Subcutaneous adipose tissue (tissue), 4 donors: Measurements from ENCODE around the gene RBM42. TPM values are rescaled to one million over a fixed set of nuclear protein-coding genes. Genes with fewer than 3 reads are reported as not detected.

Experiments used
- total RNA-seq, 4 donors: library from RNA; depleted of rRNA; stranded (reverse); fragments of >200 nt; gene quantifications; one replicate each; pipeline ENCODE4 v1.1.0, GENCODE V29; 2016
- TF ChIP-seq, protein P1 (sequence below): fragments of 450-650 bp; IDR thresholded peaks from one replicate; pipeline ENCODE4 v1.5.1; 2016; ENCODE audit warnings: low read depth, mild to moderate bottlenecking, control low read depth, antibody characterized with exemption, moderate library complexity

RBM42 gene
- total RNA-seq, 4 donors from 2014 or later: 27.7 to 55.4 (median 32.6) TPM

DNA sequence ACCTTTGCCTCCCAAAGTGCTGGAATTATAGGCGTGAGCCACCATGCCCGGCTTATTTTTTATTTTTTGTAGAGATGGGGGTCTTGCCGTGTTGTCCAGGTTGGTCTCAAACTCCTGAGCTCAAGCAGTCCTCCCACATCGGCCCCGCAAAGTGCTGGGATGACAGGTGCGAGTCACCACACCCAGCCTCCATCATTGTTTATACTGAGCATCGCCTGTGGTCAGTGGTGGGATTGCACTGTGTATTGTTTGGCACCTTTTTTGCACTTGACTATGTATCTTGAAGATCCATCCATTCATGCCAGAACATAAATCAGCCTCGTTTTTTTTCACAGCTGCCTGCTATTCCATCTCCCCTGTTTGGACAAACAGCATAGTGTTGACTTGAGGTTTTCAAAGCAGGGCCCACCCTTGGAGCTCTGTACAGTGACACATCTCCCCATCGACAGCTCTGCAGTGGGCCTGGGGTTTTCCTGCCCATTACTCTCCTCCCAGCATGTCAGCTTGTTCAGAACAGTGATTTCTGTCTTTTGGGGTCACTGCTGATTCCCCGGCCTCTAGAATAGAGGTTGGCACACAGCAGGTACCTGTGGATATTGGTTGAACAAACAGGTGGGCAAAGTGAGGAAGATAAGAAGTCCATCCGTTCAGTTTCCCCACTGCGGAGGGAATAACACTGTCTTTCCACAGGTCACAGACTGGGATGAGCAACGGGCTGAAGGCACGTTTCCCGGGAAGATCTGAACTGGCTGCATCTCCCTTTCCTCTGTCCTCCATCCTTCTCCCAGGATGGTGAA lies 29.3 kb downstream of the RBM42 start:
- TF ChIP-seq, protein P1, sequence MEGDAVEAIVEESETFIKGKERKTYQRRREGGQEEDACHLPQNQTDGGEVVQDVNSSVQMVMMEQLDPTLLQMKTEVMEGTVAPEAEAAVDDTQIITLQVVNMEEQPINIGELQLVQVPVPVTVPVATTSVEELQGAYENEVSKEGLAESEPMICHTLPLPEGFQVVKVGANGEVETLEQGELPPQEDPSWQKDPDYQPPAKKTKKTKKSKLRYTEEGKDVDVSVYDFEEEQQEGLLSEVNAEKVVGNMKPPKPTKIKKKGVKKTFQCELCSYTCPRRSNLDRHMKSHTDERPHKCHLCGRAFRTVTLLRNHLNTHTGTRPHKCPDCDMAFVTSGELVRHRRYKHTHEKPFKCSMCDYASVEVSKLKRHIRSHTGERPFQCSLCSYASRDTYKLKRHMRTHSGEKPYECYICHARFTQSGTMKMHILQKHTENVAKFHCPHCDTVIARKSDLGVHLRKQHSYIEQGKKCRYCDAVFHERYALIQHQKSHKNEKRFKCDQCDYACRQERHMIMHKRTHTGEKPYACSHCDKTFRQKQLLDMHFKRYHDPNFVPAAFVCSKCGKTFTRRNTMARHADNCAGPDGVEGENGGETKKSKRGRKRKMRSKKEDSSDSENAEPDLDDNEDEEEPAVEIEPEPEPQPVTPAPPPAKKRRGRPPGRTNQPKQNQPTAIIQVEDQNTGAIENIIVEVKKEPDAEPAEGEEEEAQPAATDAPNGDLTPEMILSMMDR: no peak

DNA sequence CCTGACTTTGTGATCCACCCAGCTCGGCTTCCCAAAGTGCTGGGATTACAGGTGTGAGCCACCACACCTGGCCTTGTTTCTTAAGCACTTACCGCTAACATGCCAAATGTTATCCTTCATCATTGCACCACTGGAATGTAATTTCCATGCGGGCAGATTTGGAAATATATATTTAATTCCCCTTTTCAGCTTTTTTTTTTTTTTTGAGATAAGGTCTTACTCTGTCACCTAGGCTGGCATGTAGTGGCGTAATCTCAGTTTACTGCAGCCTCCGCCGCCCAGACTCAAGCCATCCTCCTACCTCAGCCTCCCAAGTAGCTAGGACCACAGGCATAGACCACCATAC lies 33.1 kb downstream of the RBM42 start:
- TF ChIP-seq, protein P1: no peak

DNA sequence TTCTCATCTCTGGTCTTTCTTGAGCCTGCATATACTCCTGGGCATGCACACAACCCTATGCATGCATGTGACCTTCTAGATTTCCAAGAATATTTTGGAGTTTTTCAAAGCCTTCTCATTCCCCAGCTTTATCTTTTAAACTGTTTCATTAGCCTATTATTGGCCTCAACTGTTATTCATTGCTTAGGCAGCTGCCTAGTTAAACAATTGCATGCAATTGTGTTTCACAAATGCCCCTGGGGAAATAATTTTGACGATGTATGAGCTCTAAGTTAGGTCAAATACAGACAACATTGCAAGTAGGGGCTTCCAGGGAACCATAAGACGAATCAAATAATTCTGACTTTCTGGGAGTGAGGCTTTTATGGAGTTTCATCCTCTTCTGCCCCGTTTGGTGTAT lies 35.1 kb downstream of the RBM42 start:
- TF ChIP-seq, protein P1: no peak

- TF ChIP-seq, protein P1: no peak
Observed at GRCh38 chr19:35665157-35665556, 36.3 kb downstream of the RBM42 start.

GRCh38 chr19:35665604-35666003 lies 36.8 kb downstream of the RBM42 start:
- TF ChIP-seq, protein P1: no peak

- TF ChIP-seq, protein P1: no peak
Observed at GRCh38 chr19:35666251-35666913, 37.5 kb downstream of the RBM42 start, which contains the start of gene UPK1A. UPK1A (plus strand) TSS chr19:35666517; CDS start chr19:35666813, 296 bp downstream.

DNA sequence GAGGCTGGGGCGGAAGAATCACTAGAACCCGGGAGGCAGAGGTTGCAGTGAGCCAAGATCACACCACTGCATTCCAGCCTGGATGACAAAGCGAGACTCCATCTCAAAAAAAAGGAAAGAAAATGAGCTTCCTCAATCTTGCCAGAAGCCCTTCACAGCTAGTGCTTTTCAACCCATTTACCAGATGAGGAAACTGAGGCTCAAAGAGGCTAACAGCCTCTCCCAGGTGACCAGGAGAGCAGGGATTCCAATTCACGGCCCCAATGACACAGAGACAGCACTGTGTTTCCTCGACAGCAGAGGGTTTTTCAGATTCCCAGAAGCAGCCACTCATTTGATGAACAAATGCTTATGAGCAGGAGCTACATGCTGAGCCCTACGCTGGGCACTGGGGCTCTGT lies 40.7 kb downstream of the RBM42 start:
- TF ChIP-seq, protein P1: no peak
